Right lobe of liver (tissue), 4 donors: ENCODE data around the gene SCN11A.

Experiments used
- CTCF ChIP-seq, 4 donors: fragments of 200-600 bp in 3 of 4; fragments of 450-650 bp in 1 of 4; IDR thresholded peaks; one replicate each; pipeline versions ENCODE4 v1.5.1 to v1.8.0; 2016 to 2022; ENCODE audit warnings: antibody characterized with exemption in 4 of 4, mild to moderate bottlenecking in 2 of 4
- POLR2A ChIP-seq: fragments of 450-650 bp; IDR thresholded peaks from one replicate; pipeline ENCODE4 v1.6.1; 2017; ENCODE audit warnings: antibody characterized with exemption, mild to moderate bottlenecking
- donor health status: DM: no; HTN: no; CAD: no.
- donor health status: DM: no; HTN: no; CAD: no.
- donor health status: DM: no; HTN: yes; CAD: no.

DNA sequence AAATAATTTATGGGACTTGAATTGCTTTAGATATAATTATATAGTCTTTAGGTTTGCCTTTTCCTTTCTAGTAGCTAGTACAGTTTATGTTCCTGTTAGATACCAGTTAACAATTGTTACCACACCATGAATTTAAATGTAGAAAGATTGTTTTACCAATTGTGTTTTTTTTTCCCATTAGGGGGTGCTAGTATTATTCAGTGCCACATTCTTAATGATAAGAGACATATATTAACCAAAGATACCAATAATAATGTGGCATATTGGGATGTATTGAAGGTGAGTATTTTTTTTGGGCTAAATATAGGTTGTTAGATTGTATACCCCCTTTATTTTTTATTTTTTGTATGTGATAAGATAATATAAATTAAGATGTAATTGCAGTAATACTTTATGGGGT lies 27.8 kb upstream of the SCN11A start:
- TF ChIP-seq CTCF (IDR thresholded peaks at IDR 0.05) (peak in 1 of 4 donors; percentile 4), POLR2A (no peak)
